SK-N-SH (cell line): ENCODE results near the gene TTC6. TPM values are rescaled to one million over a fixed set of nuclear protein-coding genes. Genes with fewer than 3 reads are reported as not detected.

ENCODE experiments used
- CTCF ChIA-PET: fragments of 300-600, 350-600 bp; formaldehyde crosslinking; extraction: SDS; loops from one replicate; lab custom pipeline; 2021; lab: Yijun Ruan, JAX
- POLR2A ChIA-PET: fragments of 350-600 bp; sonication (Branson Sonifier 250); formaldehyde crosslinking; extraction: SDS; loops from one replicate; lab custom pipeline; 2020; ENCODE audit warnings: antibody characterized with exemption, inconsistent platforms; lab: Yijun Ruan, JAX
- DNase-seq: peaks from one replicate; pipeline ENCODE4 v3.0.0; 2012
- H2AFZ ChIP-seq: fragments of 200-600 bp; sonication (generic); 2 replicates; pipeline ENCODE4 v1.8.1; 2016; ENCODE audit warnings: antibody characterized with exemption, mild to moderate bottlenecking, low read depth
- H3F3A ChIP-seq: fragments of 200-600 bp; sonication (generic); replicated peaks from 2 replicates; pipeline ENCODE3; 2016; ENCODE audit warnings: antibody characterized with exemption, mild to moderate bottlenecking; ENCODE audit not compliant: insufficient read depth
- H3K27ac ChIP-seq, 2 experiments: fragments of 200-500 bp in 1 of 2; fragments of 200-600 bp in 1 of 2; sonication (Bioruptor generic) in 1 of 2; sonication (generic), shearing (Covaris generic) in 1 of 2; 2 replicates each; pipeline versions ENCODE4 v1.5.1 to v1.6.1; 2014 to 2016; ENCODE audit warnings: low read depth in 2 of 2, inconsistent platforms in 1 of 2, low read length in 1 of 2, mild to moderate bottlenecking in 1 of 2, mixed read lengths in 1 of 2
- H3K27me3 ChIP-seq: fragments of 200-600 bp; sonication (generic), shearing (Covaris generic); 2 replicates; pipeline ENCODE4 v1.6.1; 2016; ENCODE audit warnings: mixed run types; ENCODE audit not compliant: insufficient read depth
- H3K36me3 ChIP-seq, 2 experiments: fragments of 200-500 bp in 1 of 2; fragments of 200-600 bp in 1 of 2; sonication (Bioruptor generic) in 1 of 2; sonication (generic) in 1 of 2; replicated peaks in 1 of 2; 2 replicates each; pipeline versions ENCODE3 to v1.5.1; 2014 to 2016; ENCODE audit warnings: low read length in 1 of 2, mild to moderate bottlenecking in 1 of 2; ENCODE audit not compliant: insufficient read depth in 2 of 2, control insufficient read depth in 1 of 2
- H3K4me1 ChIP-seq, 2 experiments: fragments of 200-500 bp in 1 of 2; fragments of 200-600 bp in 1 of 2; sonication (Bioruptor generic) in 1 of 2; sonication (generic), shearing (Covaris generic) in 1 of 2; 2 replicates each; pipeline versions ENCODE4 v1.5.1 to v1.6.1; 2014 to 2016; ENCODE audit warnings: low read depth in 1 of 2, low read length in 1 of 2, mixed run types in 1 of 2; ENCODE audit not compliant: insufficient read depth in 2 of 2, control insufficient read depth in 1 of 2
- H3K4me2 ChIP-seq: fragments of 200-600 bp; sonication (generic), shearing (Covaris generic); 2 replicates; pipeline ENCODE4 v1.6.1; 2017; ENCODE audit warnings: mixed run types
- H3K4me3 ChIP-seq, 2 experiments: fragments of 200-500 bp in 1 of 2; fragments of 200-600 bp in 1 of 2; sonication (Bioruptor generic) in 1 of 2; sonication (generic), shearing (Covaris generic) in 1 of 2; 2 replicates each; pipeline versions ENCODE4 v1.5.1 to v1.8.1; 2014 to 2016; ENCODE audit warnings: low read depth in 2 of 2, inconsistent platforms in 1 of 2, low read length in 1 of 2, mild to moderate bottlenecking in 1 of 2, mixed read lengths in 1 of 2, moderate library complexity in 1 of 2
- H3K79me2 ChIP-seq: fragments of 200-600 bp; sonication (generic); 2 replicates; pipeline ENCODE4 v1.8.1; 2017; ENCODE audit warnings: mild to moderate bottlenecking; ENCODE audit not compliant: insufficient read depth
- H3K9ac ChIP-seq: fragments of 200-600 bp; sonication (generic); 2 replicates; pipeline ENCODE4 v1.6.1; 2017; ENCODE audit warnings: mixed run types
- H3K9me2 ChIP-seq: fragments of 200-600 bp; sonication (generic); 2 replicates; pipeline ENCODE4 v1.6.1; 2017; ENCODE audit warnings: mixed run types
- H3K9me3 ChIP-seq: fragments of 200-600 bp; sonication (generic); 2 replicates; pipeline ENCODE4 v1.6.1; 2017; ENCODE audit warnings: mixed run types, mild to moderate bottlenecking, moderate library complexity
- H4K20me1 ChIP-seq: fragments of 200-600 bp; sonication (generic); 2 replicates; pipeline ENCODE4 v1.6.1; 2017; ENCODE audit warnings: mild to moderate bottlenecking, mixed run types; ENCODE audit not compliant: insufficient read depth
- CHD2 ChIP-seq: fragments of 150-350 bp; IDR thresholded peaks from 2 replicates; pipeline ENCODE4 v1.6.1; 2018; ENCODE audit warnings: low read length; ENCODE audit not compliant: partially characterized antibody
- ELF1 ChIP-seq: IDR thresholded peaks from 2 replicates; pipeline ENCODE4 v1.4.0; 2012
- EZH2phosphoT487 ChIP-seq: fragments of 200-600 bp; sonication (generic); IDR thresholded peaks from 2 replicates; pipeline ENCODE4 v1.6.1; 2017; ENCODE audit warnings: low read depth, mixed run types, mild to moderate bottlenecking, antibody characterized with exemption, moderate library complexity, borderline replicate concordance
- FOXJ3 ChIP-seq: sonication (generic); formaldehyde crosslinking; IDR thresholded peaks from 2 replicates; pipeline ENCODE4 v1.5.1; 2020; ENCODE audit warnings: mild to moderate bottlenecking, missing genetic modification reagents
- FOXM1 ChIP-seq: IDR thresholded peaks from 2 replicates; pipeline ENCODE4 v1.4.0; 2012; ENCODE audit warnings: low read depth, mild to moderate bottlenecking
- IRF3 ChIP-seq: fragments of 150-350 bp; IDR thresholded peaks from 2 replicates; pipeline ENCODE4 v1.6.1; 2016; ENCODE audit warnings: mild to moderate bottlenecking, low read depth, low read length
- MAX ChIP-seq: IDR thresholded peaks from 2 replicates; pipeline ENCODE4 v1.4.0; 2012; ENCODE audit warnings: low read depth
- MEF2A ChIP-seq: IDR thresholded peaks from 2 replicates; pipeline ENCODE4 v1.4.0; 2012; ENCODE audit warnings: low read depth, borderline replicate concordance
- RAD21 ChIP-seq: IDR thresholded peaks from 2 replicates; pipeline ENCODE4 v1.6.1; 2012; ENCODE audit warnings: mild to moderate bottlenecking, low read length
- RCOR1 ChIP-seq: fragments of 150-350 bp; IDR thresholded peaks from 2 replicates; pipeline ENCODE4 v1.6.1; 2017; ENCODE audit warnings: antibody characterized with exemption, low read length
- REST ChIP-seq: IDR thresholded peaks from 2 replicates; pipeline ENCODE4 v1.6.1; 2012; ENCODE audit warnings: mild to moderate bottlenecking, low read depth, low read length, moderate library complexity
- RFX5 ChIP-seq: IDR thresholded peaks from 2 replicates; pipeline ENCODE4 v1.6.1; 2012; ENCODE audit warnings: mild to moderate bottlenecking, improper control_type of control experiment, low read length
- TAF1 ChIP-seq: IDR thresholded peaks from 2 replicates; pipeline ENCODE4 v1.6.1; 2012; ENCODE audit warnings: low read depth, mild to moderate bottlenecking, low read length, moderate library complexity, borderline replicate concordance
- TCF12 ChIP-seq: IDR thresholded peaks from 2 replicates; pipeline ENCODE4 v1.4.0; 2012
- TEAD4 ChIP-seq: IDR thresholded peaks from 2 replicates; pipeline ENCODE4 v1.4.0; 2012; ENCODE audit warnings: mild to moderate bottlenecking, borderline replicate concordance; ENCODE audit not compliant: insufficient read depth
- USF1 ChIP-seq: IDR thresholded peaks from 2 replicates; pipeline ENCODE4 v1.4.0; 2012; ENCODE audit warnings: low read depth, borderline replicate concordance
- YY1 ChIP-seq: IDR thresholded peaks from 2 replicates; pipeline ENCODE4 v1.4.0; 2012; ENCODE audit warnings: low read depth, mild to moderate bottlenecking
- ZBTB33 ChIP-seq: IDR thresholded peaks from 2 replicates; pipeline ENCODE4 v1.4.0; 2012; ENCODE audit warnings: low read depth, borderline replicate concordance
- WGBS: methylation state at CpG from one replicate; pipeline ENCODE4 v1.1.6; 2017; ENCODE audit warnings: low lambda C conversion rate; 5-methylcytosine and 5-hydroxymethylcytosine counted together
- polyA plus RNA-seq, 3 experiments: library from polyadenylated mRNA; depleted of rRNA; stranded (reverse); fragments of >200 nt; gene quantifications; 2 replicates each; pipeline ENCODE4 v1.2.3, GENCODE V29; 2012

Gene TTC6
- polyA plus RNA-seq, 1 of the 3 experiments (the other 2 are of a cell fraction) = not detected

- no peak overlapping the region for H2AFZ ChIP-seq
- no peak overlapping the region for H3K9ac ChIP-seq
- ChIA-PET CTCF (no interaction called here), POLR2A (no interaction called here)
- H3K79me2 ChIP-seq = no peaks in the 10 kb centered on the region
- no peaks in the 10 kb centered on the region for H4K20me1 ChIP-seq
- H3K9me2 ChIP-seq = no peaks in the 10 kb centered on the region
- no peaks in the 10 kb centered on the region for H3F3A ChIP-seq
- 13% methylated on average over 2 of the region's 4 CpGs for WGBS
- no peak overlapping the region for H3K4me2 ChIP-seq
- H3K4me1 ChIP-seq = no peaks in the 10 kb centered on the region
- TF ChIP-seq RFX5 = no peak
- no peak for TF ChIP-seq TAF1
- no peak for TF ChIP-seq USF1
- no peak for TF ChIP-seq IRF3
- TF ChIP-seq MAX = no peak
- TF ChIP-seq TEAD4 = no peak
- no peak overlapping the region for H3K4me3 ChIP-seq
- peaks cover 9% of the 10 kb centered on the region; the same call in 1 of the 2 replicates for H3K27me3 ChIP-seq
- no peaks in the 10 kb centered on the region for H3K36me3 ChIP-seq
- H3K9me3 ChIP-seq = no peaks in the 10 kb centered on the region
- no peak for DNase-seq
- H3K27ac ChIP-seq = no peak overlapping the region
Measured at GRCh38 chr14:37600880-37601741, 5.7 kb downstream of the TTC6 start.

- Histone ChIP-seq H3K79me2 (no peaks in the 10 kb centered on the region), H3K9me2 (no peaks in the 10 kb centered on the region), H3K36me3 (no peaks in the 10 kb centered on the region), H2AFZ (no peak overlapping the region), H3K4me1 (no peaks in the 10 kb centered on the region), H3K27me3 (peaks cover 7% of the 10 kb centered on the region; the same call in 1 of the 2 replicates), H3K27ac (no peak overlapping the region), H3K4me3 (no peak overlapping the region), H4K20me1 (no peaks in the 10 kb centered on the region), H3K9me3 (no peaks in the 10 kb centered on the region), H3K4me2 (no peak overlapping the region), H3F3A (no peaks in the 10 kb centered on the region), H3K9ac (no peak overlapping the region)
- WGBS = 29% methylated on average over 9 of the region's 22 CpGs
- no peak for TF ChIP-seq YY1
- no peak for TF ChIP-seq ZBTB33
- no peak for TF ChIP-seq EZH2phosphoT487
- TF ChIP-seq MEF2A = no peak
- TF ChIP-seq RCOR1 = no peak
- TF ChIP-seq TEAD4 = no peak
- no peak for TF ChIP-seq FOXJ3 (CRISPR knock-in tag)
- no peak for TF ChIP-seq FOXM1
- TF ChIP-seq RAD21 = no peak
- TF ChIP-seq CHD2 = no peak
- TF ChIP-seq TCF12 = no peak
- no peak for TF ChIP-seq MAX
- no peak for TF ChIP-seq REST
- TF ChIP-seq ELF1 = no peak
- ChIA-PET POLR2A (no interaction called here), CTCF (no interaction called here)
- no peak for DNase-seq
Measured at GRCh38 chr14:37601865-37602264, 6.4 kb downstream of the TTC6 start.
